Caki2 (cell line): ENCODE results near the gene CADM1. TPM values are rescaled to one million over a fixed set of nuclear protein-coding genes. Genes with fewer than 3 reads are reported as not detected.
A peak's percentile ranks its signal among the peaks of the same experiment; 100 is the strongest.

Experiments
- DNase-seq: peaks from one replicate; pipeline ENCODE4 v3.0.0-alpha.2; 2015; ENCODE audit warnings: low read depth
- in situ Hi-C: cut with HindIII; loops from 2 replicates; pipeline ENCODE4 v1.10.0; 2016; ENCODE audit warnings: low sequenced_read_pairs, low pct_unique_long_range_greater_than_20kb, mixed read lengths
- total RNA-seq: library from RNA; depleted of rRNA; stranded (reverse); fragments of >200 nt; shearing (Covaris generic); gene quantifications from 2 replicates; pipeline ENCODE4 v1.2.3, GENCODE V29; 2014; ENCODE audit warnings: low replicate concordance

Gene CADM1
- total RNA-seq, 1 experiment from 2014 or later = 28.2 TPM

DNA sequence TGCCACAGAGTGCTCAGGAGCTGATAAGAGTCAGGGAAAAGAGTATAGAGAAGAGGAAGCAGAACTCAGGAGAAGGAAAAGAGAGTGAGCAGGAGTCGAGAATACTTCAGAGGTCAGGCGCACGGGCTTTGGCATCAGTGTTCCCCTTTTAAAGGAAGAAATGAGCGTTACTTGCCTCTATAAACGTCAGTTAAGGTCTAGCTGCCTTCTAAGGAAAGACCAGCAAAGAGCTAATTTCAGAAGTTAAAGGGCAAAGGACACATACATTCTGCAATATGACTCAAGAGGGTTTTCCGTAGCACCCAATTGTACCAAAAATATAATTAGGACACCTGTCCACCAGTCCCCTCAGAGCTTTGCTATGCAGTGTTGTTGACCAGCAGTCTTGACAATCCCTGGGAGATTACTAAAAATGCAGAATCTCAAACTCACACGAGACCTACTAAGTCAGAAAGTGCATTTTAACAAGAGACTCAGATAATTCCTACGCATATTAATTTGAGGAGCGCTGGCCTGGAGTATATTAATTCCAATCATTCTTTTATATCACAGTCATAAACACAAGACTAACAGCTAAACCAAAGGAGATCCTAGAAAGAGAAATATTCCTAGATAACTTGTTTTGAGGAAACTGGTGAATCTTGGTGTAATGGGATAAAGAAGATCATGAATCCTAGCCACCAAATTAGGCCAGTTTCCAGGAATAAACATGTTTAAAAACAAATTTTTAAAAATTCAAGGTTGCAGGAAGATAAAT lies 249.0 kb downstream of the CADM1 start:
- in situ Hi-C loops = no loop called here
- DNase-seq = no peak

- DNase-seq = no peak
- in situ Hi-C loops = no loop called here
These were observed 253.1 kb downstream of the CADM1 start for GRCh38 chr11:115251126-115251525.

- DNase-seq = no peak
- in situ Hi-C loops = no loop called here
These were observed 255.1 kb downstream of the CADM1 start for GRCh38 chr11:115249061-115249578.

- no peak for DNase-seq
- in situ Hi-C loops = no loop called here
These were observed 256.3 kb downstream of the CADM1 start for GRCh38 chr11:115247953-115248352.

DNA sequence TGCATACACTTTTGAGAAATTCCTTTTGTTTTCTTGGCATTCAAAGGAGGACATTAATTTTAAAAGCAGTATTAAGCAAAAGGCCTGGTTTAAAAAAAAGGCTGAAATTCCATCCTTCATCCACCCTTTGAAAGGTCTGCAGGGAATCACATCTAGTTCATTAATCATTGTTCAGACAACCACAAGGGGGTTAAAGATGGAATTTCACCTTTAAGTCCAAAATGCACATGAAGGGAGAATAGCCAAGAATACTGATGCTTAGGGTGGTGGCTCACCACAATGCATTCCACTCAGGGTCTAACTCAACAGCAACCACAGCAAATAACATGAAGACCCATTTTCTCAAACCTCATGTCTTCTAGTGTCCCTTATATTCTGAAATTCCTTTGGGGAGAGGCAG lies 256.9 kb downstream of the CADM1 start:
- DNase-seq = peak; percentile 11
- in situ Hi-C loops = no loop called here

GRCh38 chr11:115244758-115245157 lies 259.5 kb downstream of the CADM1 start:
- in situ Hi-C loops = no loop called here
- no peak for DNase-seq

- DNase-seq = no peak
- in situ Hi-C loops = no loop called here
These were observed 259.9 kb downstream of the CADM1 start for GRCh38 chr11:115244296-115244695.

DNA sequence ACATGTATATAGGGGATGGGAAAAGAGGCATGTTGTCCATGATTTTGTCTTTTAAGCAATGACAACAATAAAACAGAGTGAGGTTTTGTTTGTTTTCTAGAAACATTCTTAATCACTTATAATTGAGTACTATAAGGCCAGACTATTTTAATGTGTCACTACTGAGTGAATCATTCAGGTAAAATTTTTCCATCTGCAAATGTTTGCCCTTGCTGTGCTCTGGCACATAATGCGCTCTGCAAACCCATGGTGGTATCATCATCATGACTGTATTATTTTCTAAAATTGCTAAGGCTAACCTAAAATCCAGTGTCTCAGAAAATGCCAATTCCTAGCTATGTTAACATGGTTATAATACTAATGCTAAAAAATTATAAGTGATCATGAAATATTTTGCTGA lies 261.2 kb downstream of the CADM1 start:
- no peak for DNase-seq

GRCh38 chr11:115241899-115242298 lies 262.3 kb downstream of the CADM1 start:
- in situ Hi-C loops = no loop called here
- no peak for DNase-seq

More for the DNA sequence above, 261.2 kb downstream of the CADM1 start:
- in situ Hi-C loops = no loop called here

GRCh38 chr11:115238791-115239190 lies 265.4 kb downstream of the CADM1 start:
- no peak for DNase-seq

GRCh38 chr11:115238086-115238485 lies 266.1 kb downstream of the CADM1 start:
- in situ Hi-C loops = no loop called here

More at GRCh38 chr11:115238791-115239190, 265.4 kb downstream of the CADM1 start:
- in situ Hi-C loops = no loop called here

GRCh38 chr11:115237578-115237977 lies 266.6 kb downstream of the CADM1 start:
- no peak for DNase-seq
- in situ Hi-C loops = no loop called here

More at GRCh38 chr11:115238086-115238485, 266.1 kb downstream of the CADM1 start:
- DNase-seq = no peak

- DNase-seq = no peak
- in situ Hi-C loops = no loop called here
These were observed 269.4 kb downstream of the CADM1 start for GRCh38 chr11:115234794-115235193.

GRCh38 chr11:115226556-115226955 lies 277.7 kb downstream of the CADM1 start:
- in situ Hi-C loops = no loop called here
- DNase-seq = peak; percentile 80

DNA sequence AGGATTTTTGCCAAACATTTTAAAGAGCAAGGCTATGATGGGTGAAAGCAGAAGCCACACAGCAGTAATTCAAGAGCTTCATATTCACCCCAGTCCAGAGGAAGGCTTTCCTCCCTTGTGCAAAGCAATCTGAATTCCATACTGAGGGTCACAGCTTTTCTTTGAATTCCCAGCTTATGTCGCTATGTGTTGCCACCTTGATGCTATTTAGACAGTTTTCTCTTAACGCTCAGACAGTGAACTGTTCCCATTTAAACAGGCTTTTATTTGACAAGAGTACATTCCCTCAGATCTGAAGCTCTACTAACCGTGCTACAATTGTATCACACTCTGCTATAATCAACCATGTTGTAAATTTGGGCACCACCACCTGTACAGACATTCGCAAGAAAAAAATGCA lies 279.7 kb downstream of the CADM1 start:
- no peak for DNase-seq
- in situ Hi-C loops = no loop called here

DNA sequence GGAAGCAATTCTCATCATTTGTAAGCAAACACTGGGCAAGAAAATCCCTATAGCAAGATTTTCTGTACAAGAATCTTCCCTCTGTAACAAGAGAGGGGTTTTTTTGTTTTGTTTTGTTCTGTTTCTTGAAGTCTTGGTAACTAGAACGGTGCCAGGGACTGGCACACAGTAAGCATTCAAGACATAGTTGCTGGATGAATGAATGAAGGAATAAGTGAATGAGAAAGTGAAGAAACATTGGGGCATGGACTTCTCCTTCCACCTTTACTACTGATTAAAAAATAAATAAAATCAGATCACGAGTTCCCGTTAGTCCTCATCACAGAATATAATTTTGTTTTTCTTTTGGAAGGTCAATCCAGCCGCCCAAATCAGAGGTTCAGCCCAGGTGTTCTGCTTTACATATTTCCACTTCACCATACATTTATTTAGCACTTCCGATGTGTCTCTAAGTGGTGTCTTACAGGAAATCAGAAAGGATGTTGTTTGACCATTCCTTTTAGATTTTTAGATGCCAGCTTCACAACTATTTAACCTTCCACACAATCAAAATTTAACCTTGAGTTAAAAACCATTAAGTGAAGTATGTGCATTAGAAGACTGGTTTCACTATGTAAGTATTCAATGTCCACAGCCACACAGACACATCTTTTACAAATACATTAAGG lies 281.2 kb downstream of the CADM1 start:
- in situ Hi-C loops = no loop called here
- DNase-seq = no peak

- in situ Hi-C loops = no loop called here
- DNase-seq = peak; percentile 48
These were observed 281.9 kb downstream of the CADM1 start for GRCh38 chr11:115222218-115222862.

- in situ Hi-C loops = no loop called here
- DNase-seq = no peak
These were observed 282.6 kb downstream of the CADM1 start for GRCh38 chr11:115221461-115222069.

GRCh38 chr11:115220911-115221310 lies 283.3 kb downstream of the CADM1 start:
- no peak for DNase-seq
- in situ Hi-C loops = no loop called here
